Right ventricle myocardium inferior (tissue), 1 donor: ENCODE measurements around the gene CDR2. TPM values are rescaled to one million over a fixed set of nuclear protein-coding genes. Genes with fewer than 3 reads are reported as not detected.

ENCODE experiments used
- ATAC-seq: fragments of 200-7000 bp; cut with Tn5 transposase; one replicate; pipeline ENCODE4 v1.9.1; 2020; ENCODE audit warnings: mild to moderate bottlenecking, moderate library complexity
- DNase-seq: peaks from one replicate; pipeline ENCODE4 v3.0.0; 2021; ENCODE audit errors: missing footprints
- intact Hi-C: fragments of 100-400 bp; cut with DNase I; formaldehyde crosslinking; loops from one replicate; pipeline ENCODE4 v1.11.0; 2022
- total RNA-seq: library from RNA; stranded (reverse); fragmentation: NEBNext Ultra II Directional; extraction: Animal tissue kit (Norgen Biotek cat#: 25700); gene quantifications from one replicate; pipeline ENCODE4 v1.2.1, GENCODE V29; 2021
- donor health status: DM: no; HTN: yes; CAD: no; lungs with severe emphysema.

The CDR2 gene
- total RNA-seq, 1 donor from 2014 or later: 6.7 TPM

GRCh38 chr16:22329199-22329695 lies 45.2 kb downstream of the CDR2 start:
- intact Hi-C loops: no loop called here
- ATAC-seq: no peak
- no peak for DNase-seq

GRCh38 chr16:22328081-22328725 lies 46.2 kb downstream of the CDR2 start:
- DNase-seq (peak; percentile 50), ATAC-seq (no peak)
- intact Hi-C loops: no loop called here

- peak; percentile 14 for DNase-seq
- intact Hi-C loops: no loop called here
- ATAC-seq: no peak
Observed at GRCh38 chr16:22327446-22327775, 47.0 kb downstream of the CDR2 start.

- DNase-seq: peak; percentile 37
Observed at GRCh38 chr16:22326771-22327445, 47.5 kb downstream of the CDR2 start.

GRCh38 chr16:22326369-22326652 lies 48.1 kb downstream of the CDR2 start:
- no peak for ATAC-seq
- intact Hi-C loops: no loop called here
- DNase-seq: peak; percentile 25

More at GRCh38 chr16:22326771-22327445, 47.5 kb downstream of the CDR2 start:
- intact Hi-C loops: no loop called here
- ATAC-seq: no peak

- ATAC-seq (no peak), DNase-seq (peak; percentile 54)
- intact Hi-C loops: no loop called here
Observed at GRCh38 chr16:22325598-22326368, 48.6 kb downstream of the CDR2 start.

- peak; percentile 23 for DNase-seq
- intact Hi-C loops: no loop called here
- no peak for ATAC-seq
Observed at GRCh38 chr16:22324787-22325597, 49.4 kb downstream of the CDR2 start.

GRCh38 chr16:22323959-22324786 lies 50.2 kb downstream of the CDR2 start:
- no peak for ATAC-seq
- peak; percentile 63 for DNase-seq
- intact Hi-C loops: no loop called here

- DNase-seq: peak; percentile 34
- intact Hi-C loops: no loop called here
- ATAC-seq: no peak
Observed at GRCh38 chr16:22323173-22323958, 51.1 kb downstream of the CDR2 start.

GRCh38 chr16:22322741-22323140 lies 51.7 kb downstream of the CDR2 start:
- intact Hi-C loops: no loop called here
- ATAC-seq (no peak), DNase-seq (peak; percentile 40)

GRCh38 chr16:22322021-22322471 lies 52.4 kb downstream of the CDR2 start:
- no peak for ATAC-seq
- DNase-seq: peak; percentile 42
- intact Hi-C loops: no loop called here

- peak; percentile 54 for ATAC-seq
- intact Hi-C loops: no loop called here
- peak; percentile 83 for DNase-seq
Observed at GRCh38 chr16:22321340-22322001, 52.9 kb downstream of the CDR2 start.

GRCh38 chr16:22320572-22321339 lies 53.7 kb downstream of the CDR2 start:
- intact Hi-C loops: no loop called here

GRCh38 chr16:22318690-22319358 lies 55.6 kb downstream of the CDR2 start:
- DNase-seq (peak; percentile 66), ATAC-seq (no peak)
- intact Hi-C loops: no loop called here

More at GRCh38 chr16:22320572-22321339, 53.7 kb downstream of the CDR2 start:
- no peak for ATAC-seq
- DNase-seq: no peak

- intact Hi-C loops: no loop called here
- ATAC-seq: no peak
Observed at GRCh38 chr16:22317625-22318024, 56.8 kb downstream of the CDR2 start.

More at GRCh38 chr16:22317625-22318024, 56.8 kb downstream of the CDR2 start:
- no peak for DNase-seq
